RCC 7860 (cell line): ENCODE measurements around the gene TBC1D23.
"Not testable (repeated sequence)": the region's sequence is repeated elsewhere in the genome, so short reads cannot be mapped to it uniquely, and the experiment has no call there.

Experiments
- DNase-seq: peaks from one replicate; pipeline ENCODE4 v3.0.0-alpha.2; 2015; ENCODE audit warnings: low spot score
- FAIRE-seq: peaks from 2 replicates; lab custom pipeline; 2012; peaks lifted over from hg19 to GRCh38; lab: Jason Lieb, UNC

Gene TBC1D23

DNA sequence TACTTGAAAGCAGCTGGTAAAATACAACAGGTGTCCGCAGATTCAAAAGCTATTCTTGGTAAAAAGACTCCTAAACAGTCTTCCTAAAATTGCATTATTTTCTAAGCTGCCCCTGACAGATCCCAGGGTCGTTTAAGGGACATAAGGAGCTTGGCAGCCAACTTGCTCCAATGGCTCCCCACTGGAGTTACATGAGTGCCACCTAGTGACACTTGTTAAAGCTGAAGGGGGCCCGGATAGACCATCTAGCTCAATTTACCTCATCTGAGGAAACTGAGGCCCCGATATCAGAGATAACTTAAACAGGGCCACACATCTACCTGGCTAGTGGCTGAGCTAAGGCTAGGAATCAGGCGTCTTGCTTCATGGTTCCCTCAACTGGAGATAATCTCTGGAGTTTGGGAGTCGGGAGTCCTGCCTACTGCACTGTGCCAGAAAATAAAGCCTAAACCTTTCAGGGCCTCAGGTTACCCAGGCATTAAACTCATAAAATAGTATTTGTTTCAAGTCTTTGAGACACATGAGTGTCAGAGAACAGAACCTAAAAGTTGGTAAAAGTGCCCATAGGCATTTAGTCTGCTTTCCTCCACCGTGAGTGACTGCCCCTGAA lies 6.5 kb upstream of the TBC1D23 start:
- DNase-seq (peak; percentile 39), FAIRE-seq (no peak)

DNA sequence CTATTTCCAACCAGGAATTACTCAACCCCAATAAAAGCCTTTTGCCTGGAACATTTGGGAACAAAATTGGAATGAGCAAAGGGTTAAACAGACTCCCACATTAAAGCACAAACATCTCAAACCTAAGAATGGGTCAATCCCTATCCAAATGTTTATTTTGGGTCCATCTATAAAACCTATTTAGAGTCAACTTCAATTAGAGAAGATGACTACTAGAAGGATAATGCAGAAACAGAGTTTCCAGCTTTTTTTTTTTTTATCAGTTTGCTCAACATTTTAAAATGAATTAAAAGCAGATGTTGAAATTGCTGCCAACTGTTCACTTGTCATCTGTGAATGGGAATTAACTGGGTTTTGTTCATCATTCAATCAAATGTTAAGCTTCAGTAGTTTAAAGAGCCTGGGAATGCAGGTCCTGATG lies 4.1 kb upstream of the TBC1D23 start:
- FAIRE-seq (no peak), DNase-seq (no peak)

DNA sequence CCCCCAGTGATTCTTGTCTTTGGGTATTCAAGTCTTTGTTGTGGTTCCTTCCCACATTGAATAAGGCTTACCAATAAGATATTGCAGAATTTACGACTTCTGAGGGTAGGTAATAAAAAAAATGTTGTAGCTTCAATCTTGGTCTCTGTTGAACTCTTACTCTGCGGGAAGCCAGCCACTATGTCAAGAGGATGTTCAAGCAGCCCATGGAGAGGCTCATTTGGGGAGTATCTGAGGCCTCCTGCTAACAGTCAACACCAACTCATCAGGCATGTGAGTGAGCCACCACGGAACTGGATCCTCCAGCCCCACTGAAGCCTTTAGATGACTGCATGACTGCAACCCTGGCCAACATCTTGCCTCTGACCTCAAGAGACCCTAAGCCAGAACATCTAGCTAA lies 3.2 kb upstream of the TBC1D23 start:
- DNase-seq (no peak), FAIRE-seq (no peak)

DNA sequence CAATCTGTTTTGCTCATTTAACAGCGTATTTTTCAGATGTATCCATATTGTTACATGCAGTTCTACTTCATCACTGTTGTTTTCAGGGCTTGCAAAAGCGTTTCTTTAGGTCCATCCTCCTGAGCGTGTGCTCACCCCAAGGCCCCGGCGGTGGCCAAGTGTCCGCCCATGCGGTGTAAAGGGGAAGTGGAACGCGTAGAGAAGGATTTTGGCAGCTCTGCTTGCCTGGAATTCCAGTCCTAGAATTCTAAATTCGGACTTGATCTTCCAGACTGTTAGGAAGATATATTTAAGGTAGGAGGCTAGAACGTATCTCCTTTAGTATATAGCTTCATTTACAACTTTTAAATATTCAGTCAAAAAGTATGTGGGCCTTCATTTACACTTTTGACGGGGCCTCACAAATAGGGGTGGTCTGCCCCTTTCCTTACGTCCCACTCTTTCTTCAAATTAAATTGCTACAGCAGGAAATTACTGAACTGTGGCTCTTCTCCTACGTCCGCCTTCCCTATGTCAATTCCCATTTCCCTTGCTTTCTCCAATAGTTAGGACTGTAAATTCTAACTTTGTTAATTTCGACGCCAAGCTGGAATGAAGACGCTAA lies 609 bp upstream of the TBC1D23 start:
- FAIRE-seq = no peak
- DNase-seq = no peak

DNA sequence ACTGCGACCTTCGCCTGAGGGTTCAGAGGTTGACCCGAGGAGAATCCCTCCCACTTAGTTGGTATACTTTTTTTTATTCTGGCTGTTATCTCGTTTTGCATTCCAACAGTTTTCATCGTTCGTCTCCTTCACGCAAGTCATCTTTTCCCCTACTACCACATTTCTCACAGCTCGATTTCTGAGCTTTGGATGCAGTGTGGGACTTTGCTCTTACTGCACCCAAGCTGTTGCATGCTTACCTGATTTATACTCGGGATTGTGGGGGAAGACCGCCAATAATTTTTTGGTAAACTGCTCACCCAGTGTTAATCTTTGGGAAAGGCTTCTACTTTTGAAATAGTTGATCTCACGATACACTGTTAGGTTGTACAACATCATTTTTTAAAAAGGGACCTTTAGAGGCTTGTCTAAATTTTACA lies 702 bp downstream of the TBC1D23 start:
- no peak for FAIRE-seq
- DNase-seq = no peak

DNA sequence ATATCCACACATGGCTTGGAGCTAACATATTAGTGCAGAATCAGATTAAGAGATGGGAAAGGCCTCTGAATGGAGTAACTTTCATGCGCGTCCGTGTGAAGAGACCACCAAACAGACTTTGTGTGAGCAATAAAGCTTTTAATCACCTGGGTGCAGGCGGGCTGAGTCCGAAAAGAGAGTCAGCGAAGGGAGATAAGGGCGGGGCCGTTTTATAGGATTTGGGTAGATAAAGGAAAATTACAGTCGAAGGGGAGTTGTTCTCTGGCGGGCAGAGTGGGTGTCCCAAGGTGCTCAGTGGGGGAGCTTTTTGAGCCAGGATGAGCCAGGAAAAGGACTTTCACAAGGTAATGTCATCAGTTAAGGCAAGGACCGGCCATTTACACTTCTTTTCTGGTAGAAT lies 2.1 kb downstream of the TBC1D23 start:
- DNase-seq, FAIRE-seq: not testable (repeated sequence)

DNA sequence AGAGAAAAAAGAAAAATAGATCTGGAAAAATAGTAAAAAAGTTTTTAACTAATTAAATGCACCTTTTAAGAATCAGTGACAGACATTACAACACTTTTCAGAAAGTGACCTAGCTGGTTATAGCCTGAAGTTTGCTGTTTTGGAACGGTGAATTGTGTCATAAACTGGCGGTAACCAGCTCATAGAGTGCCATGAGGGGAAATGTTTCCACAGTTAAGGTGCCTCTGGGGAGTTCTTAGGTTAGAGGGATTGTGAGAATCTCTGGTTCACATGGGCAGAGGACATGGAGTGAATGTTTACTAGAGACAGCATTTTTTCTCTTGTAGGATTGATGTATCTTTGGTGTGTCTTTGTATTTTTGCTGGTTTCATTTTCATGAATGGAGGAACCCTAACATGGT lies 2.8 kb downstream of the TBC1D23 start:
- no peak for DNase-seq
- FAIRE-seq = no peak

DNA sequence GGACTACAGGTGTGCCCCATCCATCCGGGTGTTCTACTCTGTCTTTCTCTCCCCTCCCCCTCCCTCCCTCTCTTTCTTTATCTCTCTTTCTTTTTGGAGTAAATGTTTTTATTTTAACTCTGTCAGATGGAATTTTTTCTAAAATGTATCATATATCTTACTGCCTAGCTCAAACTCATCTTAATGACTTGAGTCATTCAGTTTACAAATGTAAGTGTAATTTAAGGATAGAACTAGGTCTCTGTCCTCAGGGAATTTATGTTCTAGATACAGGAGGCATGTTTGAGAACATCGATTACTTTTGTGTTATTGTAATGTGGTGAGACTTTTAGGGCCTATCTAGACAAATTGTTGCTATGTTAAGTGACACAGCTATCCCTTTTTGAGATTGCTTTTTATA lies 3.5 kb downstream of the TBC1D23 start:
- FAIRE-seq (no peak), DNase-seq (no peak)

DNA sequence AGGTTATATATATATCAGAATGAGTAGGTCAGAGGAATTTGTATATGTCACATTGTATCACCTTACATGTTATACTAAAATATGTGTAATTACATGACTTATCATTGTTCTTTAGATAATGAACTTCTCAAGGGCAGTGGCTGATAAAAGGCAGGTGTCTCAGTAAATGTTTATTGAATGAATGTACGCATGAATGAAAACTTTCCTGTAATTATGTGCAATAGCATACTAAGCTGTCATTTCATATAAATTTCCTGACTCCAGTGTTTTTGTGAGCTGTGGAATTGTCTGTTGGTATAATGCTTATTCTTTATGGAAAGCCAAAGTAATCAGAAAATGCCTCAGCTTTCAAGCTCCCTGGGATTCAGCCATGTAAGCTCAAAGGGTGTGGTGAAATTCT lies 4.2 kb downstream of the TBC1D23 start:
- DNase-seq (no peak), FAIRE-seq (no peak)

DNA sequence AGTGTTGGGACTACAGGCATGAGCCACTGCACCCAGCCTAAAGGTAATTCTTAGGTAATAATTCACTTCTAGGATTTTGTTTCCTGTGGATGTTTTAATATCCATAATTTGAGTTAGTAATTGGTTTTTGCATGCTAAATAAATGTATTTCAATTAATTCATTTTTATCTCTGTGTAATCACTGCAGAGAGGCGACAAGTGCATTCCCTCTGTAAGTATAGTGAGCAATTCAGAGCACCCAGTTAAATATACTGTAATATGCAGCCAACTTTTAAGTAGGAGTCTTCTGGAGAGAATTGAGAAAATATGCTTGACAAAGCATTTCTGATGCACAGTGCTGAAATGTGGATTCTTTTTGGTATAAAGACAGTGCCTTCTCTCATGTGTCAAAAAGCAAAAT lies 5.7 kb downstream of the TBC1D23 start:
- FAIRE-seq = no peak
- DNase-seq = no peak

DNA sequence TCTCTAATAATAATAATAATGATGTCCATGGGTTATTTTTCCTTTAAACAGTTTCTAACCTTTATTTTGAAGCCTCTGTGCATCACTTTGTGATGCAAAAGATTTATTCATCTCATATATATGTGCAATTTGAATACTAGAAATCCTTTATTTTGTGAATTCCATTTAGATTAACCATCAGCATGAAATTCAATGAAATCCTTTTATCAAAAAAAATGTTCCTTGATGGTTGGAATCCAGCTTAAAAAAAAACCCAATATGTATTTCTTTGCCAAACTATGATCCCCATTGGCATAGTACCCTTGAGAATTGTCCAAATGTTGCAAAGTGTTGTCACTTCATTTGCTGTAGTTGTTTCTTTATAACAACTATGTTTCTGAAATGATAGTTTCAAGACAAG lies 7.4 kb downstream of the TBC1D23 start:
- FAIRE-seq (no peak), DNase-seq (no peak)

DNA sequence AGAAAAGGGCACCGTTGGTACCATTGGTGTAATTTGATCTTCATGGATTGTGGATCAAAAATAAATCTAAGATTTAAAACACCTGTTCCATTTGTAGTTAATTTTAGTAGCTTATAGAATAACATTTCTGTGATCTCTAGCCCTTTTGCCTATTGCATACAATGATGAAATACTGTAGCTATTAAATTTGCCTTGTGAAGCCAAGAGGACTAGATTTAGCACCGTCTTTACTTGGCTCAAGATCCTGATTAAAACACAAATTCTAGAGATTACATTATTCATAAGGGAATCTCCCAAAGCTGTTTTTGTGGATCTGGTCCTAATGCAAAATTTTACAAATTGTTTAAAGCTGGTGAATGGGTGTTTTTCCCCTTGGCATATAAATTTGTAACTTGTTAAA lies 8.2 kb downstream of the TBC1D23 start:
- FAIRE-seq = no peak
- no peak for DNase-seq

DNA sequence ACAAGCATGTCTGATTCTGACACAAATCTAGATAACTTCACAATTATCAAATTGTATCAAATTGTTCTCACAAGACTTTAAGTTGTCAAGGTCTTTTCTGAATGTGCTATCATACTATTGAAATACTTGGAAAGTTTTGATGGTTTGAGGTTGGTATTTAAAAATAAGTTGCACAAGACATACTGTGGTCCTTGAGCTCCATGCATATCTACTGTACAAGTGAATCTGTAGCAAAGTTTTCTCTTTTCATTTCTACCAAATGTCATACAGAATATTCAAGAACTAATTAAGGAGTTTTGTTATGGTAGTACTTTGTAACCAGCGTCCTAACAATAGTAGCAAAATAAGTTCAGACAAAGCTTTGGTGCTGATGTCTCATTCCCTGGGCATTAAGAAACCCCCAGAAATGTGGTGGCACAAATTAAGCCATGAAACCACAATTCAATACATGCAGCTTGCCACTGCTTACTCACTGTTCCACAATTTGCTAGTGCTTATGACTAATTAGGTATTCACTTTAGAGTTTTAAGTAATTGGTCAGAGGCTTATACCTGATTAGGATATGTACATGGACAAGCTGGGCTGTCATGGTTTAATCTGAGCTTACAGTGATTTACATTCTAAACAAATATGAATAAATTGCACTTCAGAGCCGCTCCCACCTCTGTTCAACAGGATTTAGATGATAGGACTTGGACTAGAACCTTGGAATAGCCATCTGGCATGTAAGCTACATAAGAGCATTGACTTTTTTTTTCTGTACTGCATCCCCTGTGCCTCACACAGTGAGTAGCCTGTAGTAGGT lies 8.8 kb downstream of the TBC1D23 start:
- DNase-seq (peak; percentile 92), FAIRE-seq (peak; percentile 98)

DNA sequence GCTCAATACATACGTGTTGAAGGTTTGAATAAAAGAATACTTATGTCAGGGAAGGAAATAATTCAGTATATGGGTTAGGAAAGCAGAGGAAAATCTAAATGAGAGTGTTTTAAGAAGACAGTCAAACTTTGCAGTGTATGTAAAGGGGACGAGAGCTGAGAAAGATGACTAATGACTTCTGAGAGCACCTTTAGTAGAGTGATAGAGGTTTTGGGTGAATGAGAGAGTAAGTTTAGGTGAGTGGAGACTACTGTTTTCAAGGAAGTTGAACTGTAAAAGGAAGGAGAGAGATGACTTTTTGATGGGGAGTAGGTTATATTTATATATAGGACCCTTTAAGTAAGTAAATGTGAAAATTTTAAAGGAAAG lies 9.4 kb downstream of the TBC1D23 start:
- DNase-seq = no peak
- no peak for FAIRE-seq

DNA sequence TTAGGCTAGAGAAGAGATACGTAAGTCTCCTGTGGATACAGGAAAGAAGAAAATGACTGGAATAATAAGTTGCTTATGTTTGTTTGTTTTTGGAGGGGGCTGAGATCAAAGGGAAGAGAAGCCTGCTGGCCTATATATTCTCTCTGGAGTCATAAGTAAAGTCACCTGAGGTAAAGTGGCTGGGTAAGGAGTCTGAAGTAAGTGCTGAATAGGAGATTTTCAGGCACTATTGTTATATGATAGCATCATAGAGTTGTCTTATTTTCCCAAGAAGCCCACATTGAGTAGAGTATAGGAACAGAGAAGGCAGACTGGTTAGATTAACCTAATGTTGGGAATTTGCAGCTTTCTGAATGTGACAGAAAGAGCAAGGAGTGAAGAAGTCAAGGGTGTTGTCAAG lies 10.7 kb downstream of the TBC1D23 start:
- DNase-seq = no peak
- FAIRE-seq = no peak

DNA sequence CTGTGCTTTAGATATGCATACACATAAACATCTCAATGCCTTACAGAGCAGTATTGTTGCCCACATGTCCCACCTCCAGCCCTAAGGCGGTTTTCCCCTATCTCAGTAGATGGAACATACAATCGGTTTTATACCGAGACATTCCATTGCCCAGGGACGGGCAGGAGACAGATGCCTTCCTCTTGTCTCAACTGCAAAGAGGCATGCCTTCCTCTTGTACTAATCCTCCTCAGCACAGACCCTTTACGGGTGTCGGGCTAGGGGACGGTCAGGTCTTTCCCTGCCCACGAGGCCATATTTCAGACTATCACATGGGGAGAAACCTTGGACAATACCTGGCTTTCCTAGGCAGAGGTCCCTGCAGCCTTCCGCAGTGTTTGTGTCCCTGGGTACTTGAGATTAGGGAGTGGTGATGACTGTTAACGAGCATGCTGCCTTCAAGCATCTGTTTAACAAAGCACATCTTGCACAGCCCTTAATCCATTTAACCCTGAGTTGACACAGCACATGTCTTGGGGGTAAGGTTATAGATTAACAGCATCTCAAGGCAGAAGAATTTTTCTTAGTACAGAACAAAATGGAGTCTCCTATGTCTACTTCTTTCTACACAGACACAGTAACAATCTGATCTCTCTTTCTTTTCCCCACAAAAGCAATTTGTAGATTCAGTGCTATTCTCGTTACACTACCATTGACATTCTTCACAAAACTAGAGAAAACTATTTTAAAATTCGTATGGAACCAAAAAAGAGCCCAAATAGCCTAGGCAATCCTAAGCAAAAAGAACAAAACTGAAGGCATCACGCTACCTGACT lies 12.2 kb downstream of the TBC1D23 start:
- not testable (repeated sequence) for FAIRE-seq, DNase-seq

DNA sequence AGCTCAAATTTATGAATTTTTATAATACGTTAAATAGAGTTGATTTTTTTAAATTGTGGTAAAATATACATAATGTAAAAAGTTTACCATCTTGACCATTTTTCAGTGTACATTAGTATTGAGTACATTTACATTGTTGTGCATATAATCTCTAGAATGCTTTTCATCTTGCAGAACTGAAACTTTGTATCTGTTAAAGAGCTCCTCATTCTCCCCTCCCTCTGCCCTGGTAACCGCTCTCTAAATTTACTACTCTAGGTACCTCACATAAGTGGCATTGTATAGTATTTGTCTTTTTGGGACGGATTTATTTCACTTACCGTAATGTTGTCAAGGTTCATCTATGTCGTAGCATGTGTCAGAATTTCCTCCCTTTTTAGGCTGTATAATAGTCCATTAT lies 13.6 kb downstream of the TBC1D23 start:
- no peak for DNase-seq
- no peak for FAIRE-seq

DNA sequence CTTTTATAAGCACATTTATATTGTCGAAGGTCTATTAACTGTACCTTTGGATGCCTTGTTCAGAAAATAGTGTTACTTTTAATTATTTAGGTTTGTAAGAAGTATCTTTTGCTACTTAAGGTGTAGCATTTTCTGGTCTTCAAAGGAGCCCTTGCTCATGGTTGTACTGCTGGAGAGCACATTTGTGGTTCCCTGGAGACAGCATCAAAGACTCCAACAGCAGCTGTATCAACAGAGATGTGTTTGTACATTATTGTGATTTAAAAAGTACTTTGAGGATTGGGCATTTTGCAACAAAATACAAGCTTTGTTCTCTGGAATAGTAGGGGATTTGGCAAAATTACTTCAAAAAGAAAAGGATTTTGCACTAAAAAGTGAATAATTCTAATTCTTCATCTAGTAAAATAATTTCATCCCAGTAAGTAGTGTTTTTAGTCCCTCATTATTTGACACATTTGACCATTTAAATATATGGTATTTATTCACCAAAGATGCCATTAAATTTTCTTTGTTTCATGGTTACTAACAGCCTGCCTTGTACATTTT lies 16.5 kb downstream of the TBC1D23 start:
- FAIRE-seq = no peak
- DNase-seq = no peak

DNA sequence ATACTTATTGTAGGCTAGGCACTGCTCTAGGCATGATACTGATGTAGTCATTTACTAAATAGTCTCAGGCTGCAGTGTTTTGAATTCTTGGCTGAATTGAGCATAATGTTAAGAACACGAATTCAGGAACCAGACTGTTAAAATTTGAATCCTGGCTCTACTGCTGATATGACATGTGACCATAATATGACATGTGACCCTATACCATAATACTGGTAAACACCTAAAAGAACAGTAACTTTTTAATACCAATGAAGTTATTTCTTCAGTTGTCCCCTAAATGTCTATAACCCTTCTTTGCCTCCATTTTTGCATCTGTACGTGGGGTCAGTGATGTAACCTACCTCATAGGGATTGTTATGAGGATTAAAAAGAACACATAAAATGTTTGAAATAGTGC lies 18.1 kb downstream of the TBC1D23 start:
- FAIRE-seq (no peak), DNase-seq (no peak)

DNA sequence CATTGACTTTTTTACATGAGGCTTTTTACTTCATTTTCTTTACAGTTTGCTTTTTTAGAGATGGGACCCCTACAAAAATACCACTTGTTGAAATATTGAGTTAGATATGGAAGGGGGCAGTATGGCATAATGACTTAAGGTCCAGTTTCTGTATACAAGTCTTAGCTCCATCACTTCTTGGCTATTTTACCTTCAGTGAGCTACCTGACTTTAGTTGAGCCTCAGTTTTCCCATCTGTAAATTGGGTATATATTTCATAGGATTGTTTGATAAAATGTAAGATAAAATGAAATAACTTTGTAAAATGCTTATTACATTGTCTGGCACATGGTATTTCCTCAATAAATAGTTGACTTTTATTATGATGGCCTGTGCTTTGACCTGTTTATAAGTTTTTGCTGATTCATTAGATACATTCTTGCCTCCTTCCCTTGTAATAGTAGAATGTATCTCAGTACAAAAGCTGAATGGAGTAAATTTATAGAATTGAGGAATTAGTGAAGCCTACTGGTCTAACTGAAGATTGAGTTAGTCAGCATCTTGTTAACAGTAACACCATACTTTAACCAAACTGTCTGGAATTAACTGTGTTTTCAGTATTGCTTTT lies 27.6 kb downstream of the TBC1D23 start:
- DNase-seq (no peak), FAIRE-seq (no peak)

DNA sequence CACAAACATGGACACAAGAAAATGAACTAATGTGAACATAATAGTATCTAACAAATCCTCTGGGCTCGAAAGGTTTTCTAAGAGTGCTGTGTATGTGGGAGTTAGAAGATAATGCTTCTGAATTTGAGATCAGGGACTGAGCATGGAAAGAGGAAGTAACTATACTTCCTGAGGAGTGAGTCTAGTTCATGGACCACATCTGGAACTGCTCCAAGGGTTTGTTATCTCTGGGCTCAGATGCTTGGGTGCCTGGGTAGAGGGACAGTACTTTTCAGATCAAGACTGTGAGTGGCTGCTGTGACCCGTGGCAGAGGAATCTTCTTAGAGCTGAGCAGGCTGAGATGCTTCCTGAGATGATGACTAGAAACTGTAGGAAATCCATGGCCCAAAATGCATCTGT lies 28.5 kb downstream of the TBC1D23 start:
- DNase-seq (peak; percentile 10), FAIRE-seq (no peak)
